HL-60/S4 (cell line): Measurements from ENCODE around the gene DFFB.

ENCODE experiments used
- in situ Hi-C: fragments of 300-500 bp; cut with MboI; formaldehyde crosslinking; loops from 2 replicates; pipeline ENCODE4 v1.14.3; 2022; ENCODE audit warnings: low sequenced_read_pairs

Gene DFFB

DNA sequence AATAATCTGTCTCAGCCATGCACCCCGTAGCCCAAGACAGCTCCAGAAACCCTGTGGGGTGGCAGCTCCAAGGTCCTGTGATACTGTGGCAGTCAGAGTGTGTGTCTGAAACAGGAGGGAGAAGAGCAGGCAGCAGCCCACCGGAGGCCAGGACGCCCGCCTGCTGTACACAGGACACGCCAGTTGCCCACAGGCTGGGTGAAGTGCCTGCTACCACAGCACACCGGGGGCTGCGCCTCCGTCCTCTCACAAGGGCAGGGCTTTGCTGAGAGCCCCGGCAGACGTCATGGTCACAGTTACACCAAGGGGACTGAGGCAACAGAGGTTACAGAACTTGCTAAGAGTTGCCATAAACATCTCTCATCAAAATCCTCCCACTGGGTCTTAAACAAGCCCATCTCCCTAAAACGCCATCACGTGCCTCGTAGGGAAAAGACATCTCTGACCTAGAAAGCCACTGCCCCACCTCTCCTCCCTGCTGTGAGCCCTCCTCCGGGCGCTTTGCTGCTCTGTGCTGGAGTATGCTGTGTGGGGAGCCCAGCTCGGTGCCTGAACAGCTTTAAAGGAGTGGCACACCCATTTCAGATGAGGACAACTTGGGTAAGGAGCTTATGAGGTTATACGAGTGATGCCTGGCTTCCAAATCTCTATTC lies 37.5 kb downstream of the DFFB start:
- in situ Hi-C loops: no loop called here

- in situ Hi-C loops: no loop called here
These were observed 38.1 kb downstream of the DFFB start for GRCh38 chr1:3895279-3895950.

DNA sequence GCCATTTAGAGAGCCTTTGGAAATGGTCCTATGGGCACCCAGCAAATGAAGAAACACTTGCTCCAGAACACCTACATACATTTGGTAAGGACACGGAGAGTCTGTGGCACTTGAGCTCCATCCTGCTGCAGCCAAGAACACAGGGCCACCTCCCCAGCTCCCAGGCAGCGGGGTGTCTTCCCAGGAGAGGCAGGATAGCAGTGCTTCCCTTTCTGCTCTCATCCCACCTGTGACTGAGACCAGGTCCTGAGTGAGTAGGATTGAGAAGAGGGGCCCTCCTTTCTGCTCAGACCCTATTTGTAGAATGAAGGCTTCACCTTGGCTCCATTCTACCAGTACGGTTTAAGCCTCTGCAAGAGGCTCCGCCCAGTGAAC lies 38.7 kb downstream of the DFFB start:
- in situ Hi-C loops: no loop called here

DNA sequence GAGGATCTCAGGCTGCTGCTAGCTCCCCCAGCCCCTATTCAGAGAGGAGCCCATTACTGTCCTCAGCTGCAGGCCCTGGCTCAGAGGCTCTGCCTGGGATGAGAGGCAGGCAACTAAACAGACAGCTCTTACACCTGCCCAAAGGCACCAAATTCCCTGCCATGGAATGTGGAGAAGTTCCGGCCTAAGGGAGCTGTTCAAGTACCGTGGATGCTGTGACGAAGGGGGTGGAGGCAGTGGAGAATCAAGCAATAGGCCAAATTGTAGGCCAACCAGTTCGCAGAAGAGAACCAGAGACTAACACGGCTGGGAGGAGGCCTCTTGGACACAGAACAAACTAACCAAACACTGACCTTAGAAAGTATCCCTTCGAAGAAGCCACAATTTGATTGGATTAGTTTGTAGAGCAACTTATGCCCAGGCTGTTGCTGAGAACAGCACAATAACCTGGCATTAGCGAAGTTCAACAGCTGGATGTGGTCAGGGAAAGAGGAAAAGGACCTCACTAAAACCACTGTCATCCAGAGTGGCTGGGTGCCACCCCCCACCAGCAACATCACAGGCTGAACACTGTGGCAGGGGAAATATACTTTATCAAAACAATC lies 39.2 kb downstream of the DFFB start:
- in situ Hi-C loops: no loop called here

DNA sequence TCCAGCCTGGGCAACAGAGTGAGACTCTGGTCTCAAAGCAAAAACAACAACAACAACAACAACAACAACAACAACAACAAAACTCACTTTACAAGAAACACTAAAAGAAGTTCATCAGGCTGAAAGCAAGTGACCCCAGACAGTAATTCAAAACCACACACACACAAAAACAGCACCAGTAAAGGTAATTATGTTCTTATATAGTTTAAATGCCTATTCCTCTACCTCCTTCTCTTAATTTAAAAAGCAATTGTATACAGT lies 41.1 kb downstream of the DFFB start:
- in situ Hi-C loops: no loop called here

GRCh38 chr1:3898994-3899753 lies 41.9 kb downstream of the DFFB start:
- in situ Hi-C loops: no loop called here

- in situ Hi-C loops: no loop called here
These were observed 42.5 kb downstream of the DFFB start for GRCh38 chr1:3899754-3900149.

- in situ Hi-C loops: no loop called here
These were observed 43.1 kb downstream of the DFFB start, which contains the start of gene C1orf174 for GRCh38 chr1:3900150-3900968. Gene C1orf174, minus strand, starts transcription at chr1:3900272. Its CDS starts 86 bp downstream, at chr1:3900186.

DNA sequence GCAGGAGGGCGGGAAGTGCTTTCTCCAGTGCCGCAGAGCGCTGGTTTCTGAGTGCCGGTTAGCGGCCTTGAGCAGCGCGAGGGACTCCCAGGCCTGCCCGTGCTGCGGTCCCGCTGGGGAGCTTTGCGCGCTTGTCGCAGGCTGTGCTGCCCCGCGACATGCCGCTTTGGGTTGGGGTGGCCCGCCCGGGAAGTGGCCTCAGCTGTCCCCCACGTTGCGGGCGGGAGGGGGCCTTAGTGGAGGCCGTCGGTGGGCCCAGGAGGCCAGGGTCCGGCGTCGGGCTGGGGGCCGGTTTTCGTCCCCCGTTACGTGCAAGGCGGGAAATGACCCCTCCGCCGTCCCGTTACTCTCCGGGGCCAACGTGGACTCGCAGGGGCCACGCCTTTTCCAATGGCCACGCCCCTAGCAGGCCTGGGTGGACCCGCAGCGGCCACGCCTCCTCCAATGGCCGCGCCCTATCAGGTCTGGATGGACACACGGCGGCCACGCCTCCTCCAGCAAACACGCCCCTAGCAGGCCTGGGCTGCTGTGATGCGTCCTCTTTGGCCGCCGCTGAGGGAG lies 43.8 kb downstream of the DFFB start:
- in situ Hi-C loops: no loop called here

DNA sequence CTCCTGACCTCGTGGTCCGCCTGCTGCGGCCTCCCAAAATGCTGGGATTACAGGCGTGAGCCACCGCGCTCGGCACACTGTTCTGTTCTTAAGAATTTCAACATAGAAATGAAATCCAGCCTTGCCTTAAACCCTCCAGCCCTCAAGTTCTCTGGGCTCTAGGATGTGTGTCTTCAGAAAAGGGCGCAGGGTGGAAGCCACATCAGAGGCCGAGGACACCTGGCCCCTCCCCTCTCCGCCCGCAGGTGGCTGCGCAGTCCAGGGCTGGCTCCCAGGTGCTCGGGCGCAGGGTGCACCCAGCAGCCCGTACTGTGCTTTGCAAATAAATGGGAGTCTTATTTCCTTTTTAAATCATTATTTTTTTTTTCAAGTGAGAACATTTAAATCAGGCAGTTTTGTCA lies 44.8 kb downstream of the DFFB start:
- in situ Hi-C loops: no loop called here

- in situ Hi-C loops: no loop called here
These were observed 45.4 kb downstream of the DFFB start for GRCh38 chr1:3902571-3903091.

DNA sequence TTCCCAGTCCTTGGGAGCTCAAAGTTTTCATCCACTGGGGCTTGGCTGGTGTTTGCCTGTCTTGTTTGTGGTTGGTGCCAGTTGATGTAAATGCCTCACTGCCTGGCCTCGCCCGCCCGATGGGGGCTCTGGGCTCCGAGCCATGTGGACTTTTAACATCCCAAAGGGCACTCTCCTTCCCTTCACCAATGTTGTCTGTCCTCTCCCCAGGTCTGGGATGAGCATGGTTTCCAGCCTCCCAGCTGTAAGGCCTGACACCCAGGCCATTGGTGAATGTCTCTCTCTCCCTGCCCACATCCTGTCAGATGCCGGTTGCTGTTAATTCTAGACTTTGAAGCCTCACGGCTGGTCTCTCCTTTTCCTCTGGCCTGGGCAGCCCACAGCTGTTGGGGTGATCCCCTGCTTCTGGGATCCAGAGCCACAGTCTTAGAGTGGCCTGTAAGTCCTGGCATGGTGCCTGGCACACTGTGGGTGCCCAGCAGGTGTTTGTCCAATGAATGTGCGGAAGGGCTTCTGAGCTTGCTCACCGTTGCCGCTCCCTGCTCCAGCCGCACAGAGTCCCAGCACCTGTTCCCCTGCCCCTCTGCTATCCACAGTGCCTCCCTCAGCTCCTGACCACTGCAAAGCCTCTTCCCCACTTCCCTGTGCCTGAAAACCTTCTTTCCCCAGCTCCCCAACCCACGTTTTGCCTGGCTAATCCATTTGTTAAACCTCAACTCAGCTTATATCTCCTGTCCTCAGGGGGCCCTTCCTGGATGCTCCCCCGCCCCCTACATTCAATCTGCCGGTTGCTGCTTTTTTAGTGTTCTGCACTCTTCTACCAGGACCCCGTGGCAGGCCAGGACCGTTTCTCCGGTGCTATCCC lies 46.1 kb downstream of the DFFB start:
- in situ Hi-C loops: no loop called here

- in situ Hi-C loops: no loop called here
These were observed 46.9 kb downstream of the DFFB start for GRCh38 chr1:3904006-3904842.

GRCh38 chr1:3904843-3905185 lies 47.5 kb downstream of the DFFB start:
- in situ Hi-C loops: no loop called here

- in situ Hi-C loops: no loop called here
These were observed 48.1 kb downstream of the DFFB start for GRCh38 chr1:3905266-3905952.

DNA sequence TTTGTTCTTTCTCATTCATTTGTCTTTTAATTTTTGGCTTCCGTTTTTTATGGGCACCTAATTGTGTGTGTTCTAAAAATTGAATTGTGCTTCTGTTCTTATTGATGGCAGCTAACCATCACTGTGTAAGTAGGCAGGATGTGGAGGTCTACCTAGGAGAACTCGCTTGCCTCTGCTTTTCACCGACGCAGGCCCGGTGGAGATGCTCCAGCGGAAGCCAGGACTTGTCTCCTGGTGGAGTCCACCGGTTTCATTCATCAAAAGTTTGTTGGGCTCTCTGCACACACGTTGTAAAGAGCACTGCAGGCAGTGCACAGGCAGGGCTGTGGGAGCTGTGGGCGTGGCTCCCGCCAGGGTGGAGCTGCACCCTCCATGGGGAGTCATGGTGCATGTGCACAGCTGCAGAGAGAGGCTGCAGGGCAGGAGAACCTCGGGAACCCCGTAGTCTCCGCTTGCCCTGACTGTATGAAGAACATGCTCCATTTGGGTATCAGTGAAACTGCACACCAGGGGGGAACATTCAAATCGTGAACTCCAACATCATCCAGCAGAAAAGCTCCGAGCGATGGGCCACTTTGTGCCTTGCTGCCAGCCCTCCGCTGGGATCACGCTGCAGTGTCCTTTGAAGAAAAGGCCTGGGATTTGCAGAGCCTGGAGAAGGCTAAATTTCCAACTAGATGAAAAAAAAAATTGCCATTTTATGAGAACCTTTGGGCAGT lies 48.8 kb downstream of the DFFB start:
- in situ Hi-C loops: no loop called here

- in situ Hi-C loops: no loop called here
These were observed 49.4 kb downstream of the DFFB start for GRCh38 chr1:3906672-3907020.
